Stomach (tissue), 9 donors: ENCODE results near the gene LENG1. TPM values are rescaled to one million over a fixed set of nuclear protein-coding genes. Genes with fewer than 3 reads are reported as not detected.

Experiments used
- DNase-seq, 2 donors: peaks; one replicate each; pipeline versions ENCODE4 v3.0.0 to v3.0.0-alpha.2; 2013 to 2019
- H3K27ac ChIP-seq, 5 donors: fragments of 200-600 bp in 4 of 5; sonication (generic) in 4 of 5; one replicate each; pipeline ENCODE4 v1.5.1; 2013 to 2019; ENCODE audit warnings: mild to moderate bottlenecking in 1 of 5, moderate library complexity in 1 of 5
- H3K27me3 ChIP-seq, 3 donors: fragments of 200-600 bp; sonication (generic); one replicate each; pipeline ENCODE4 v1.5.1; 2017 to 2019; ENCODE audit warnings: mixed run types in 1 of 3
- H3K36me3 ChIP-seq, 4 donors: fragments of 200-600 bp; sonication (generic); 1 replicate in 3 of 4; 2 replicates in 1 of 4; pipeline ENCODE4 v1.5.1; 2016 to 2019
- H3K4me1 ChIP-seq, 4 donors: fragments of 200-600 bp; sonication (generic); one replicate each; pipeline ENCODE4 v1.5.1; 2016 to 2019
- H3K4me3 ChIP-seq, 4 donors: fragments of 200-600 bp; sonication (generic) in 3 of 4; one replicate each; pipeline ENCODE4 v1.5.1; 2016 to 2019; ENCODE audit warnings: mild to moderate bottlenecking in 1 of 4
- H3K9me3 ChIP-seq, 4 donors: fragments of 200-600 bp; sonication (generic); one replicate each; pipeline ENCODE4 v1.5.1; 2016 to 2019
- CTCF ChIP-seq, 7 experiments: fragments of 450-650 bp in 4 of 7; fragments of 200-600 bp in 3 of 7; sonication (generic) in 3 of 7; IDR thresholded peaks; one replicate each; pipeline ENCODE4 v1.5.1; 2016 to 2019; ENCODE audit warnings: antibody characterized with exemption in 7 of 7, control low read depth in 2 of 7, mild to moderate bottlenecking in 1 of 7
- EP300 ChIP-seq: sonication (generic); formaldehyde crosslinking; IDR thresholded peaks from one replicate; pipeline ENCODE4 v1.6.1; 2017; ENCODE audit warnings: antibody characterized with exemption
- POLR2A ChIP-seq, 4 donors: fragments of 450-650 bp; IDR thresholded peaks; one replicate each; pipeline ENCODE4 v1.6.1; 2016; ENCODE audit warnings: antibody characterized with exemption in 4 of 4, control low read depth in 2 of 4, mild to moderate bottlenecking in 1 of 4, moderate library complexity in 1 of 4
- POLR2AphosphoS5 ChIP-seq, 3 donors: sonication (generic); formaldehyde crosslinking; IDR thresholded peaks; one replicate each; pipeline ENCODE4 v1.6.1; 2016; ENCODE audit warnings: antibody characterized with exemption in 3 of 3
- WGBS, 5 donors: extraction: QIAGEN DNeasy Blood & Tissue Kit in 3 of 5; methylation state at CpG; one replicate each; pipeline versions ENCODE4 v1.1.5 to v1.1.7; 2013 to 2018; 5-methylcytosine and 5-hydroxymethylcytosine counted together
- intact Hi-C: fragments of 100-400 bp; cut with DNase I; formaldehyde crosslinking; loops from one replicate; pipeline ENCODE4 v1.15.1; 2023; ENCODE audit warnings: low total_unique reads
- polyA plus RNA-seq, 3 donors: library from polyadenylated mRNA; stranded (reverse); fragments of 200-250 nt; gene quantifications; one replicate each; pipeline ENCODE4 v1.2.3, GENCODE V29; 2013
- total RNA-seq, 5 donors: library from RNA; depleted of rRNA; stranded (reverse); fragments of >200 nt; gene quantifications; one replicate each; pipeline versions ENCODE4 v1.1.0 to v1.2.3, GENCODE V29; 2014 to 2016
- donor health status: healthy with polysubstance abuse.
- donor health status: Bipolar disorder and iron deficiency.
- donor health status: healthy.

LENG1 gene
- total and polyA plus RNA-seq, 8 donors = 4.2 to 35.6 (median 10.3) TPM; not detected in 2

GRCh38 chr19:54138489-54139256 lies 20.8 kb downstream of the LENG1 start:
- TF ChIP-seq POLR2AphosphoS5 (IDR thresholded peaks at IDR 0.05) = no peak
- TF ChIP-seq CTCF (IDR thresholded peaks at IDR 0.05) = no peak
- TF ChIP-seq POLR2A (IDR thresholded peaks at IDR 0.05) = no peak
- no peak for TF ChIP-seq EP300
- intact Hi-C loops = no loop called here
- Histone ChIP-seq H3K9me3 (no peaks in the 10 kb centered on the region), H3K27me3 (no peaks in the 10 kb centered on the region), H3K36me3 (peaks cover 13 to 44% (median 29%) of the 10 kb centered on the region in 4 donors), H3K4me1 (peaks cover 17 to 52% (median 49%) of the 10 kb centered on the region in 4 donors), H3K4me3 (peak overlapping the region; percentile 71 to 100 (median 95)), H3K27ac (peak overlapping the region; percentile 85 to 97 (median 93))
- WGBS, 5 donors = 17 to 23% (median 19%) methylated on average over 21 to 31 of the region's 31 CpGs
- DNase-seq = no peak

- no peaks in the 10 kb centered on the region for H3K9me3 ChIP-seq
- H3K27me3 ChIP-seq = no peaks in the 10 kb centered on the region
- TF ChIP-seq POLR2AphosphoS5 (IDR thresholded peaks at IDR 0.05) (peak; percentile 74 to 92 (median 85)), CTCF (IDR thresholded peaks at IDR 0.05) (no peak), POLR2A (IDR thresholded peaks at IDR 0.05) (peak in 2 of 4 donors; percentile 63 to 69), EP300 (no peak)
- peak in 1 of 2 donors; percentile 65 for DNase-seq
- intact Hi-C loops = no loop called here
- WGBS, 5 donors = 0 to 1% (median 0%) methylated on average over 29 to 100 of the region's 103 CpGs
- H3K4me1 ChIP-seq = peaks cover 17 to 52% (median 49%) of the 10 kb centered on the region in 4 donors
- peak within 1 kb of the TSS; percentile 85 to 97 (median 93) for H3K27ac ChIP-seq
- H3K4me3 ChIP-seq = peak within 1 kb of the TSS; percentile 71 to 100 (median 95)
- H3K36me3 ChIP-seq = peaks cover 5 to 38% (median 27%) of the 10 kb centered on the region in 4 donors
These were observed 21.6 kb downstream of the LENG1 start, which contains the start of gene CNOT3 for GRCh38 chr19:54137699-54138488. CNOT3 (plus strand) TSS chr19:54137762; CDS start chr19:54142979, 5,217 bp downstream.

- intact Hi-C loops = no loop called here
- peaks cover 17 to 52% (median 48%) of the 10 kb centered on the region in 4 donors for H3K4me1 ChIP-seq
- peak overlapping the region; percentile 71 to 100 (median 95) for H3K4me3 ChIP-seq
- no peaks in the 10 kb centered on the region for H3K27me3 ChIP-seq
- no peak for TF ChIP-seq EP300
- no peak for TF ChIP-seq CTCF (IDR thresholded peaks at IDR 0.05)
- TF ChIP-seq POLR2A (IDR thresholded peaks at IDR 0.05) = no peak
- TF ChIP-seq POLR2AphosphoS5 (IDR thresholded peaks at IDR 0.05) = peak in 2 of 3 donors; percentile 64 to 91
- H3K9me3 ChIP-seq = no peaks in the 10 kb centered on the region
- peak overlapping the region; percentile 85 to 97 (median 93) for H3K27ac ChIP-seq
- 0 to 1% (median 0%) methylated on average over 43 to 46 of the region's 46 CpGs for WGBS, 5 donors
- peaks cover 0 to 38% (median 25%) of the 10 kb centered on the region in 4 donors for H3K36me3 ChIP-seq
- DNase-seq = peak; percentile 99 to 100
These were observed 22.4 kb downstream of the LENG1 start for GRCh38 chr19:54136864-54137698.
